MG63 (cell line): ENCODE data around the gene INPP5F. TPM values are rescaled to one million over a fixed set of nuclear protein-coding genes. Genes with fewer than 3 reads are reported as not detected.
"Not testable (repeated sequence)": the region's sequence is repeated elsewhere in the genome, so short reads cannot be mapped to it uniquely, and the experiment has no call there.

Experiments used
- DNase-seq: peaks from one replicate; pipeline ENCODE4 v3.0.0-alpha.2; 2020
- H3K27me3 ChIP-seq: fragments of 250-450 bp; sonication (Bioruptor Pico); 2 replicates; pipeline ENCODE4 v1.5.1; 2020; ENCODE audit warnings: mild to moderate bottlenecking, moderate library complexity
- H3K36me3 ChIP-seq: fragments of 250-450 bp; sonication (Bioruptor Pico); 2 replicates; pipeline ENCODE4 v1.5.1; 2020; ENCODE audit warnings: mild to moderate bottlenecking, moderate library complexity
- H3K4me3 ChIP-seq: fragments of 250-450 bp; sonication (Bioruptor Pico); 2 replicates; pipeline ENCODE4 v1.5.1; 2020; ENCODE audit warnings: mild to moderate bottlenecking, moderate library complexity
- H3K9me3 ChIP-seq: fragments of 250-450 bp; sonication (Bioruptor Pico); 2 replicates; pipeline ENCODE4 v1.5.1; 2020; ENCODE audit warnings: mild to moderate bottlenecking, moderate library complexity
- total RNA-seq: library from RNA; depleted of rRNA; stranded (reverse); fragments of >200 nt; shearing (Covaris generic); gene quantifications from 2 replicates; pipeline ENCODE4 v1.2.3, GENCODE V29; 2014; ENCODE audit warnings: low replicate concordance; rRNA removed

INPP5F gene
- total RNA-seq, 1 experiment from 2014 or later, result 7.1 TPM

DNA sequence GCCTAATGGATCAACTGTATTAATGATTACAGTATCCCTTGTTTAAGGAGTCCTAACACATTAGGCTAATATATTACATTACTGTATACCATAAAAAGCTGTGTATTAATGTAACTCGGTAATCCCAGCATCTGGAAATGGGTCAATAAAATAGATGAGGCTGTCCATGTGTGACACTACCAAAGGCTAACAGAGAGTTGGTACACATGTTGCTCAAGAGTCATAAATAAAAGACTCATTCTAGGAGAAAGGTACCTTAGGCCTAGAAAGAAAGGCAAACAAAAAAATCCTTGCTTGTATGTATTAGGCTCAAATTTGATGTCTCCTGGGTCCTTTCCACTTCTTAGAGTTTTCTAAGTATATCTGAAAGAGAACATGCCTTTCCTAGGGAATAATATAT lies 132.2 kb downstream of the INPP5F start:
- no peaks in the 10 kb centered on the region for H3K27me3 ChIP-seq
- peaks cover 57% of the 10 kb centered on the region for H3K36me3 ChIP-seq
- no peaks in the 10 kb centered on the region for H3K9me3 ChIP-seq
- H3K4me3 ChIP-seq, result no peak overlapping the region
- no peak for DNase-seq

DNA sequence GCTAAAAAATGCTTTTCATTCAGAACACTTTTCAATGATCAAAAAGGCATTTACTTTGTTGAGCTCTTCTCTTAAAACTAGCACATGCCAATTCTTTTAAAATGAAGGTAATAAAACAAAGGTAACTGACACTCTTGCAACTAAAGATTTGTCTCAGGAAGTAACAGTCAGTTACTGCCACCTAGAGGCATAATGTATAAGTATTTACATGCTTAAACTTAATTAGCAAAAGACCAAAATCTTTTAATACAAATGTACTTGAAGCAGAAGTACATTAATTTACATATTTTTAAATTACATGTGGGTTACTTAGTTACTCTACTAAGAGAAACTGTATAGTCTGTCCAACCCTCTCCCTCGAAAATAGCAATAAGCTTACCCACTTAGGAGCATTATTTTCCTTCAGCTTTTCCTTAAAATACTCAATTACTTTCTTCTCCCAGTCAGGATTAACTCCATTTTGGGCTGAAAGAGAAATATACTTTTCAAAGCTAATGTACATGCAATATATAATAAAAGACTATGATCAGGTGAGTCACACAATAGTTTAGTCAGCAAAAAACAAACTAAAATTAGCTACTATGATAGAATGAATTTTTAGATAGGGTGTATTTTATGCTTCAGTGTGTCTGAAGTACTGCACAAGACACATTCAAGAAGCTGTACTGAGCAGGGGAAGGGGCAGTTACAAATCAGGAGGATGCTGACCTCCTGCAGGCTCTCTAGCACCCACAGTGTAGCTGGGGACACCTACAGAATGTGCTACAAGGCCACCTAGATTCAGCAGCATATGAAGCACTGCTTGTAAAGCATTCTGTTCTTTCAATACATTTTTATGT lies 133.8 kb downstream of the INPP5F start:
- peaks cover 43% of the 10 kb centered on the region for H3K36me3 ChIP-seq
- DNase-seq, result no peak

DNA sequence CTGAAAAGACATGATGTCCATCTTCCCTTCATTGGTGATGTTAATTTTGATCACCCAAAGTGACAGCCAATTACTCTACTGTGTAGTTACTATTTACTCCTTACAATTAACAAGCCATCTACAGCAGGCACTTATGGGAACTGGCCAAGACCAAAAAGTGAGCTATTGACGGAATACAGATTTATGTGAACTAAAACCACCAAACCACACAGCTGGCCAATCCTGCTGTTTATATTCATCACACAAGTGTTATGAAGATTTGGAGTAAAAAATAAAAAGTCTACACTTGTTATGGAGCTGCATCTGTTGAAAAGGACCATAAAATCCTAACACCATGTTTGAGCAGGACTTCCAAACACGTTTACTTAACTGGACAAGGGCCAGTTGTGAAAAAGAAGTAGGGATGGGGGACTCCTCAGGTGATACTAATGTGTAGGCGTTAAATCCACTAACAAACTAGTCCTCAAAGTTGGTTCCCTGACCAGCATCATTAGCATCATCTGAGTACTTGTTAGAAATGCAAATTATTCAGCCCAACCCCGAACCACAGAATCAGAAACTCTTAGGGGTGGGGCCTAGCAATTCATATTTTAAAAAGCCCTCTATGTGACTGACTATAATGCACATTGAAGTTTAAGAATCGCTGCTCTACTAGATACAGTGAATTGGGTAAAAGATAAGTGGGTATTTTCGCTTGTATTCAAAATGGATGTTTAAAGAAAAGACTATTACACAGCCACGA lies 135.2 kb downstream of the INPP5F start:
- DNase-seq, result no peak
- Histone ChIP-seq H3K36me3 (peaks cover 45% of the 10 kb centered on the region), H3K4me3 (no peak overlapping the region), H3K27me3 (no peaks in the 10 kb centered on the region), H3K9me3 (no peaks in the 10 kb centered on the region)

More for the DNA sequence above, 133.8 kb downstream of the INPP5F start:
- Histone ChIP-seq H3K27me3 (no peaks in the 10 kb centered on the region), H3K4me3 (no peak overlapping the region), H3K9me3 (no peaks in the 10 kb centered on the region)

DNA sequence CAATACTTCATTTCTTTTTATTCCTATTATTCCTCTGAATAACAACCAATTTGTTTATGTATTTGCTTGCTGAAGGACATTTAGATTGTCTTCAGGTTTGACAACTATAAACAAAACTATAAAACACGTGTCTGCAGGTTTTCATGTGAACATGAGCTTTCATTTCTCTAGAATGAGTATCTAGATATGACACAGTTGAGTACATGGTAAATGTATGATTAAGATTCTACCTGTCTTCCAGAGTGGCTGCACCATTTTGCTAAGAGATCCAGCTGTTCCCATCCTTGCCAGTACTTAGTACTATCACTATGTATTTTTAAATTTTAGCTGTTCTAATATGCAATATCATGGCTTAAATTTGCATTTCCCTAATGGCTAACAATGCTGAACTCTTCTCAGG lies 136.7 kb downstream of the INPP5F start:
- Histone ChIP-seq H3K4me3 (no peak overlapping the region), H3K9me3 (no peaks in the 10 kb centered on the region), H3K27me3 (no peaks in the 10 kb centered on the region), H3K36me3 (peaks cover 31% of the 10 kb centered on the region)
- no peak for DNase-seq

DNA sequence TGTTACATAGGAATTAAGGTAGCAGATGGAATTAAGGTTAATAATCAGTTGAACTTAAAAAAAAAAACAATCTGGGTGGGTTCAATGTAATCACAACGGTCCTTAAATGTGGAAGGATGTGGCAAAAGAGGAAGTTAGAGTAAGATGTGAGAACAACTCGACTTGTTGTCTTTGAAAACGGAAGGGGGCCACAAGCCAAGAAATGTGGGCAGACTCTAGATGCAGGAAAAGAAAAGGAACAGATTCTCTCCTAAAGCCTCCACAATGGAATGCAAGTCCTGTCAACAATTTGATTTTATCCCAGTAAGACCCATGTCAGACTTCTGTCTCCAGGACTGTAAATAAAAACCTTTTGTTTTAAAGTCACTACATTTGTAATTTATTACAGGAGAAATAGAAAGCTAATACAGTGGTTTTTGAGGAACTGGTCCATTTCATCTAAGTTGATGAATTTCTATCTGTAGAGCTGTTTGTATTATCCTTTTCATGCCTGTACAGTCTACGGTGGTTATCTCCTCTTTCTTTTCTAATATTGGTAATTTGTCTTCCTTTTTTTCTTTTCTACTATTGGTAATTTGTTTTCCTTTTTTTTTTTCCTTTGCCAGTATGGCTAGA lies 138.2 kb downstream of the INPP5F start:
- Histone ChIP-seq H3K27me3 (no peaks in the 10 kb centered on the region), H3K36me3 (peaks cover 17% of the 10 kb centered on the region), H3K9me3 (no peaks in the 10 kb centered on the region), H3K4me3 (no peak overlapping the region)
- DNase-seq, result no peak

DNA sequence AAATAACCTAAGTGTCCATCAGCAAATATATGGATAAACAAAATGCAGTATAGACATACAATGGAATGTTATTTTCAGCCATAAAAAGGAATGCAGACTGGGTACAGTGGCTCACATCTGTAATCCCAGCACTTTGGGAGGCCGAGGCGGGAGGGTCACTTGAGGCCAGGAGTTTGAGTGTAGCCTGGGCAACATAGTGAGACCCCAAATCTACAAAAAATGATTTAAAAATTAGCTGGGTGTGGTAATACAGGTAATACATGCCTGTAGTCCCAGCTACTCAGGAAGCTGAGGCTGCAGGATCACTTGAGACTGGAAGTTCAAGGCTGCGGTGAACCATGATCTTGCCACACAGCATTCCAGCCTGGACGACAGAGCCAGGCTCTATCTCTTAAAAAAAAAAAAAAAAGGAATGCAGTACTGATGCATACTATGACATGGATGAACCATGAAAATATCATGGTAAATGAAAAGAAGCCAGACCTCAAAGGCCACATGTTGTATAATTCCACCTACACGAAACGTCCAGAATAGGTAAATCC lies 139.9 kb downstream of the INPP5F start:
- DNase-seq, result no peak
- H3K36me3 ChIP-seq, result peaks cover 14% of the 10 kb centered on the region
- no peaks in the 10 kb centered on the region for H3K9me3 ChIP-seq
- H3K4me3 ChIP-seq, result no peak overlapping the region
- H3K27me3 ChIP-seq, result no peaks in the 10 kb centered on the region

DNA sequence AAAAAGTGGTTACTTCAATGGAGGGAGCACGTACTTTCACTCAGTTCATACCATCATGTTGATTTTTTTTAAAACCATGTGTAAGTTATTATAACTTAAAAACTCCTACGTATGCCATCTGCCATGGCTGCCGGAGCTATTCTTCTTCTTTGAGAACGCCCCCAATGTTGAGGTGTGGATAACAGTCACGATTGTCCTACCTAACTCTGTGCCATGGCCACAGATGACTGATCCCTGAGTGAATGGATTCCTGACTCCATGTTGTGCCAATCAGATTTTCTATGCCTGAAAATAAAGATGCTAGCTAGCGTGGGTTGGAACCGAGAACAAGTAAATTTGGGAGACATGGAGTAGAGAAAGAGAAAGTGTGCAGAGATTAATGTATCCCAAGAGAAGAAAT lies 141.5 kb downstream of the INPP5F start:
- no peak for DNase-seq
- Histone ChIP-seq H3K27me3 (no peaks in the 10 kb centered on the region), H3K9me3 (no peaks in the 10 kb centered on the region), H3K4me3 (no peak overlapping the region), H3K36me3 (peaks cover 14% of the 10 kb centered on the region)

DNA sequence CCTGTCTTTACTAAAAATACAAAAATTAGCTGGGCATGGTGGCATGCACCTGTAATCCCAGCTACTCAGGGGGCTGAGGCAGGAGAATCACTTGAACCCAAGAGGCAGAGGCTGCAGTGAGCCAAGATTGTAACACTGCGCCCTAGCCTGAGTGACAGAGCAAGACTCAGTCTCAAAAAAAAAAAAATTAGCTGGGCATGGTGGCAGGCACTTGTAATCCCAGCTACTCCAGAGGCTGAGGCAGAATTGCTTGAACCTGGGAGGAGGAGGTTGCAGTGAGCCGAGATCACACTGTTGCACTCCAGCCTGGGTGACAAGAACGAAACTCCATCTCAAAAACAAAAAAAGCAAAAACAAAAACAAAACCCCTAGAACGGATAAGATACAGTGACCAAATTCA lies 143.5 kb downstream of the INPP5F start:
- H3K27me3 ChIP-seq, H3K9me3 ChIP-seq, DNase-seq: not testable (repeated sequence)
- Histone ChIP-seq H3K4me3 (peak overlapping the region; percentile 92), H3K36me3 (peaks cover 14% of the 10 kb centered on the region)

DNA sequence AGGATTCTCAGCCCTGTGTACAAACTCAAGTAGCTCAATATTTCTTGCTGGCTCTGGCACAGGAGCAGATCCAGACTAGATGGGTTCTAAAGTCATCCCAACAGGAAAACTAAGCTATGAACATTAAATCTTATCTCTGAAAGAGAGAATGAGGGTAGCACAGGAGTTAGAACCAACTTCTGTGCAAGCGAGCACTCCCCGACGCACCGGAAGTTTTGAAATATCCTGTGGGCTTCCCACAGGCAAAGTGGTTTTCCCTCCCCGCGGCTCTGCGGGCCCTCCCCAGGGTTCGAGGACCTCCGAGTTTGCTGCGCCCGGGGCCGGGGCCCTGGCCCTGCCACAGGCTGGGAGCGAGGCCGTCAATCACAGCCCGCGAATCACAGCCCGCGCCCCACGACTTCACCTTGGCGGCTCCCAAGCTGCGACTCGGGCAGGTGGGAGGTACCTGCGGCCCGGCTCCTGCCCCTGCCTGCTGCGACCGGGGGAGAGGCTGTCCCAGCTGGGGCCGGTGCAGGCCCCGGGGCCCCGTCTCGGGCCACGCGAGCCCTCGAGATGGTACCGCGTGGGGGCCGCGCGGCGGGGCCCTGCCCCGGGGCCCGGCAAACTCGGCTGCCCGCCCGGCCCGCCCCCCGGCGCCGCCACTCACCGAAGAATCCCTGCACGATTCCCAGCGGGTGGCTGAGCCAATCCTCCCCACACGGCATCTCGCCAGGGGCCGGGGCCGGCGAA lies 146.2 kb downstream of the INPP5F start:
- Histone ChIP-seq H3K27me3 (no peaks in the 10 kb centered on the region), H3K4me3 (peak overlapping the region; percentile 92), H3K36me3 (no peaks in the 10 kb centered on the region; the same call in 1 of the 2 replicates), H3K9me3 (no peaks in the 10 kb centered on the region)
- DNase-seq, result peak; percentile 44

DNA sequence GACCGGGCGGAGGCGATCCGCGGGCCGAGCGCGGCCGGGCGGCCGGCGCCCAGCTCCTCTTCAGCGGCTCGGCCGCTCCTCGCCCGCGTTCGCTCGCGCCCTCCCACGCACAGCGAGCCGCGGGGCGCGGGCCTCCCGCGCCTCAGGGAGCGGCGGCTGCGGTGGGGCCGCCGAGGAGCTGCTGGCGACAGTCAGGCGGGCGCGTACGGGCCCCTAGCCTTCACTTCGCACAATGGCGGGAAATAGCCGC lies 146.7 kb downstream of the INPP5F start, which contains the start of gene MCMBP:
TSS of gene MCMBP (minus strand) at position 234 of the 250 bp plus-strand sequence. CDS start 259 bp downstream, outside the sequence.
- no peaks in the 10 kb centered on the region for H3K9me3 ChIP-seq
- no peaks in the 10 kb centered on the region; the same call in 1 of the 2 replicates for H3K36me3 ChIP-seq
- peak within 1 kb of the TSS; percentile 92 for H3K4me3 ChIP-seq
- no peak for DNase-seq
- H3K27me3 ChIP-seq, result no peaks in the 10 kb centered on the region

DNA sequence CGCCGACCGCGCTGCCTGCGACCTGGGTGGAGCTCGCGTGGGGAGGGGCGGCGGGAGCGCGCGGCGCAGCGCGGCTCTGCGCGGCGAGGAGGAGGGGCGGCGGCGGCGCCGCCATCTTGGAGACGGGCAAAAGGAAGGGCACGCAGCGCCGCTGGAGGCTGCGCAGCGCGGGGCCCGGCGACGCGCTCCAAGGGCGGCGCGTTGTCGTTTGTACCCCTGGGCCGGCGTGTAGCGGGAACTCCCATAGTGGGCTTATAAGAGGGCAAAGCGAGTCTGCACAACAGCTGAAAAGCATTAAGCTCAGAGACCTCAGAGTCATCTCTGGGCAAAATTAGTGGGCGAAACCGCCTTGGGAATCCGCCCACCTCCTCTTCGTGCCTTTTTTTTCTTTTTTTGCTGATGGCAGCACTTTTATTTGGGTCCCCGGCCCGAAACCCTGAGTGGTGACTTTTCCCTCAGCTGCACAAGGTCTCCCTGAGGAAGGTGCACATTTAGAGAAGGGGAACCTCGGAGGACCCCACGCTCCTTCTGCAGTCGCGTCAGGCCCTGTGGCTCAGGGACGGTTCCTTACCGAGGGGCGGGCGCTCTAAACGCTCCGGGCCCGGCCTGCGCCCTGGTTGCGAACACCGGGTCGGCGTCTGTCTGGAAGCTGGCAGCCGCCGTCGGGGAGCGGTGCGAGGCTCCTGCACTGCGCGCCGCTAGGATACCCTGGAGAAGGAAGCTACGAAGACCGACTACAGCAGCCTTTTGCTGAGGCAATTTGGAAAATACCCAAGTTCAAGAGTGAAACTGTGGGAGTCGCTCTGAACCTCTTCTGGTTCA lies 147.2 kb downstream of the INPP5F start:
- DNase-seq, result peak; percentile 82
- no peaks in the 10 kb centered on the region; the same call in 1 of the 2 replicates for H3K36me3 ChIP-seq

DNA sequence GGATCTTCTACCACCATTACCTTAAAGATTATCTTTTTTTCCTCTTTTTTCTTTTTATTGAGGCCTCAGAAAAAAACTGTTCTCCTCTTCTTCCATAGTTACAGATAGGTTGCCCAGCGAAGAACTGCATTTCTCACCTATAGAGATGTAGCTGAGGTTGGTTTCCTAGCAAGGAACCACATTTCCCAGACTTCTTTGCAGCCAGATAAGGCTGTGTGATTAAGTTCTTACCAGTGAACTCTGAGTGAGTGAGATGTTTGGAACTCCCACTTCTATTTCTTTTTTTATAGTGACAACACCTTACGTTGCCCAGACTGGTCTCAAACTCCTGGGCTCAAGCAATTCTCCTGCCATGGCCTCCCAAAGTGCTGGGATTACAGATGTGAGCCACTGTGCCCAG lies 152.7 kb downstream of the INPP5F start:
- no peaks in the 10 kb centered on the region for H3K36me3 ChIP-seq
- DNase-seq, result no peak
- no peaks in the 10 kb centered on the region for H3K9me3 ChIP-seq
- H3K4me3 ChIP-seq, result no peak overlapping the region
- no peaks in the 10 kb centered on the region for H3K27me3 ChIP-seq

More for the DNA sequence above, 147.2 kb downstream of the INPP5F start:
- no peaks in the 10 kb centered on the region for H3K9me3 ChIP-seq
- H3K4me3 ChIP-seq, result peak overlapping the region; percentile 92
- no peaks in the 10 kb centered on the region for H3K27me3 ChIP-seq

Other genes with a start within 250 kb of the INPP5F start
- 33.7 and 41.1 TPM in 2 replicates for gene RGS10, start 183.3 kb upstream of the INPP5F start, total RNA-seq
- gene TIAL1, start 129.1 kb upstream of the INPP5F start, total RNA-seq, result 29.2 and 30.7 TPM in 2 replicates
- gene BAG3, start 74.7 kb upstream of the INPP5F start, total RNA-seq, result 26.9 and 31.9 TPM in 2 replicates
- gene MCMBP, start 146.8 kb downstream of the INPP5F start, total RNA-seq, result 46.3 and 53.0 TPM in 2 replicates
- 5.4 and 9.8 TPM in 2 replicates for gene SEC23IP, start 166.7 kb downstream of the INPP5F start, total RNA-seq